Endothelial cell of umbilical vein (primary cell): Measurements from ENCODE around the gene CCDC91. TPM values are rescaled to one million over a fixed set of nuclear protein-coding genes. Genes with fewer than 3 reads are reported as not detected.

Experiments
- BruUV-seq: library from RNA; stranded (reverse); fragments of 400-500 nt; replicated peaks from 2 replicates; lab custom pipeline; 2021; lab: Mats Ljungman, UMichigan
- CTCF ChIA-PET: fragments of 300-600, 350-600 bp; sonication (Branson Sonifier 250); formaldehyde crosslinking; loops from one replicate; lab custom pipeline; 2021; ENCODE audit warnings: antibody characterized with exemption, inconsistent platforms; lab: Charles Lee
- POLR2A ChIA-PET: fragments of 300-600, 350-600 bp; sonication (Branson Sonifier 250); formaldehyde crosslinking; loops from one replicate; lab custom pipeline; 2021; ENCODE audit warnings: antibody characterized with exemption, inconsistent platforms; lab: Charles Lee
- DNase-seq: peaks from one replicate; pipeline ENCODE4 v3.0.0-alpha.2; 2011; ENCODE audit warnings: low read depth, low spot score
- FAIRE-seq: peaks from 2 replicates; lab custom pipeline; 2011; peaks lifted over from hg19 to GRCh38; lab: Jason Lieb, UNC
- H2AFZ ChIP-seq: 2 replicates; pipeline ENCODE4 v1.6.0; 2012; ENCODE audit warnings: low read depth, low read length, control low read depth, inconsistent platforms
- H3K27ac ChIP-seq: 2 replicates; pipeline ENCODE4 v1.5.1; 2011; ENCODE audit warnings: low read depth, mild to moderate bottlenecking, control low read depth, low read length, moderate library complexity; ENCODE audit not compliant: insufficient read depth
- H3K27me3 ChIP-seq, 2 experiments: 2 replicates each; pipeline versions ENCODE4 v1.6.0 to v1.6.1; 2011; ENCODE audit warnings: low read length in 2 of 2, mixed read lengths in 1 of 2; ENCODE audit not compliant: control insufficient read depth in 2 of 2, insufficient read depth in 2 of 2
- H3K36me3 ChIP-seq, 2 experiments: 2 replicates in 1 of 2; 3 replicates in 1 of 2; pipeline ENCODE4 v1.5.1; 2011; ENCODE audit warnings: low read length in 2 of 2, mild to moderate bottlenecking in 1 of 2, moderate library complexity in 1 of 2; ENCODE audit not compliant: control insufficient read depth in 2 of 2, insufficient read depth in 2 of 2; ENCODE audit errors: extremely low read depth in 1 of 2
- H3K4me1 ChIP-seq: 3 replicates; pipeline ENCODE4 v1.5.1; 2011; ENCODE audit warnings: mild to moderate bottlenecking, low read length; ENCODE audit not compliant: control insufficient read depth, insufficient read depth; ENCODE audit errors: extremely low read depth
- H3K4me2 ChIP-seq: 2 replicates; pipeline ENCODE4 v1.6.1; 2011; ENCODE audit warnings: low read length, control low read depth, mixed read lengths; ENCODE audit not compliant: insufficient read depth
- H3K4me3 ChIP-seq, 3 experiments: fragments of 200-600 bp in 1 of 3; sonication (generic), shearing (Covaris generic) in 1 of 3; replicated peaks in 1 of 3; 2 replicates each; pipeline ENCODE4 v1.5.1; 2011 to 2016; ENCODE audit warnings: control low read depth in 3 of 3, low read length in 3 of 3, mild to moderate bottlenecking in 2 of 3, inconsistent platforms in 1 of 3, low read depth in 1 of 3, moderate library complexity in 1 of 3; ENCODE audit not compliant: insufficient read depth in 1 of 3
- H3K79me2 ChIP-seq: 2 replicates; pipeline ENCODE4 v1.6.0; 2012; ENCODE audit warnings: low read length, inconsistent platforms; ENCODE audit not compliant: control insufficient read depth, insufficient read depth
- H3K9ac ChIP-seq: replicated peaks from 2 replicates; pipeline ENCODE3; 2011; ENCODE audit warnings: low read length, control low read depth; ENCODE audit not compliant: insufficient read depth; ENCODE audit errors: extremely low read depth
- H3K9me1 ChIP-seq: replicated peaks from 3 replicates; pipeline ENCODE4 v1.6.0; 2011; ENCODE audit warnings: mild to moderate bottlenecking, low read length; ENCODE audit not compliant: control insufficient read depth, insufficient read depth; ENCODE audit errors: extremely low read depth
- H3K9me3 ChIP-seq: replicated peaks from 2 replicates; pipeline ENCODE4 v1.5.1; 2012; ENCODE audit warnings: low read length, inconsistent platforms; ENCODE audit not compliant: control insufficient read depth, insufficient read depth
- H4K20me1 ChIP-seq: replicated peaks from 2 replicates; pipeline ENCODE3; 2011; ENCODE audit warnings: mild to moderate bottlenecking, low read length; ENCODE audit not compliant: control insufficient read depth, insufficient read depth; ENCODE audit errors: extremely low read depth
- CTCF ChIP-seq, 2 donors: IDR thresholded peaks; 1 replicate in 1 of 2; 2 replicates in 1 of 2; pipeline ENCODE4 v1.5.1; 2011; ENCODE audit warnings: low read length in 2 of 2, mild to moderate bottlenecking in 2 of 2, moderate library complexity in 2 of 2, control low read depth in 1 of 2, inconsistent platforms in 1 of 2, low read depth in 1 of 2; ENCODE audit not compliant: insufficient read depth in 1 of 2; ENCODE audit errors: extremely low read depth in 1 of 2
- EZH2 ChIP-seq: IDR thresholded peaks from 2 replicates; pipeline ENCODE4 v1.6.1; 2012; ENCODE audit warnings: borderline replicate concordance, low read depth, mild to moderate bottlenecking, moderate library complexity, low read length, inconsistent platforms; ENCODE audit not compliant: severe bottlenecking
- FOS ChIP-seq: IDR thresholded peaks from 2 replicates; pipeline ENCODE4 v1.6.1; 2011; ENCODE audit warnings: mild to moderate bottlenecking, low read length, moderate library complexity, borderline replicate concordance; ENCODE audit not compliant: insufficient read depth
- GATA2 ChIP-seq: IDR thresholded peaks from 2 replicates; pipeline ENCODE4 v1.7.0; 2011; ENCODE audit warnings: low read depth, mild to moderate bottlenecking, moderate library complexity, mixed read lengths, low read length; ENCODE audit not compliant: insufficient read length, insufficient read depth
- JUN ChIP-seq: IDR thresholded peaks from 2 replicates; pipeline ENCODE4 v1.6.1; 2011; ENCODE audit warnings: borderline replicate concordance, low read depth; ENCODE audit not compliant: insufficient read length, insufficient read depth
- MAX ChIP-seq: IDR thresholded peaks from 2 replicates; pipeline ENCODE4 v1.6.1; 2011; ENCODE audit not compliant: insufficient read depth, insufficient read length
- MYC ChIP-seq: IDR thresholded peaks from one replicate; pipeline ENCODE4 v1.6.1; 2011; ENCODE audit warnings: mild to moderate bottlenecking, low read depth, low read length
- POLR2A ChIP-seq: IDR thresholded peaks from 2 replicates; pipeline ENCODE4 v1.6.1; 2012; ENCODE audit warnings: low read depth, mild to moderate bottlenecking, control low read depth, low read length
- POLR2AphosphoS5 ChIP-seq: IDR thresholded peaks from 2 replicates; pipeline ENCODE4 v1.6.1; 2012; ENCODE audit warnings: low read depth, mild to moderate bottlenecking, control low read depth, low read length, moderate library complexity; ENCODE audit not compliant: insufficient read depth
- dilution Hi-C: fragments of 300-500 bp; cut with MboI; formaldehyde crosslinking; loops from one replicate; pipeline ENCODE4 v1.15.0; 2019; ENCODE audit warnings: low sequenced_read_pairs; ENCODE audit not compliant: extremely low pct_ligation_motif_present
- intact Hi-C: fragments of 100-400 bp; cut with micrococcal nuclease; formaldehyde crosslinking; loops from one replicate; pipeline ENCODE4 v1.10.0; 2022
- polyA plus RNA-seq, 4 experiments: library from polyadenylated mRNA; depleted of rRNA in 3 of 4; stranded (reverse) in 3 of 4; unstranded in 1 of 4; fragments of >200 nt; gene quantifications; 2 replicates each; pipeline versions ENCODE4 v1.2.1 to v1.2.3, GENCODE V29; 2011 to 2012; ENCODE audit warnings: missing spikeins in 1 of 4
- total RNA-seq: library from RNA; stranded (reverse); gene quantifications from 2 replicates; pipeline ENCODE4 v1.2.3, GENCODE V29; 2021

CCDC91 gene
- total and polyA plus RNA-seq, 2 donors (not counting 3 experiments of a cell fraction or from before 2014, with no cell fraction given), result 3.8 to 10.5 TPM

GRCh38 chr12:28537474-28537873, 347.2 kb downstream of the CCDC91 start:
- H3K27me3 ChIP-seq, result no peaks in the 10 kb centered on the region
- peaks cover 3% of the 10 kb centered on the region for H3K4me1 ChIP-seq
- no peak overlapping the region for H2AFZ ChIP-seq
- BruUV-seq, result no TSS peak
- ChIA-PET POLR2A (no interaction called here), CTCF (interaction anchor here (0.6 to 2.3 kb wide), 3 partner anchors 9 to 169 kb away, joined by 3 to 5 read pairs (median 3); no protein-coding TSS in a partner anchor)
- H3K9me1 ChIP-seq, result no peaks in the 10 kb centered on the region
- FAIRE-seq, result no peak
- no peak overlapping the region for H3K4me2 ChIP-seq
- H4K20me1 ChIP-seq, result no peaks in the 10 kb centered on the region
- no peak overlapping the region for H3K4me3 ChIP-seq
- no peak overlapping the region for H3K27ac ChIP-seq
- H3K79me2 ChIP-seq, result no peaks in the 10 kb centered on the region
- TF ChIP-seq POLR2A, result no peak
- no peak for DNase-seq
- no peaks in the 10 kb centered on the region for H3K9me3 ChIP-seq
- intact Hi-C loops, result no loop called here
- H3K9ac ChIP-seq, result no peak overlapping the region
- dilution Hi-C loops, result no loop called here
- H3K36me3 ChIP-seq, result no peaks in the 10 kb centered on the region

- FAIRE-seq, result no peak
- H3K9me1 ChIP-seq, result no peaks in the 10 kb centered on the region
- no peaks in the 10 kb centered on the region for H4K20me1 ChIP-seq
- no peaks in the 10 kb centered on the region for H3K27me3 ChIP-seq
- BruUV-seq, result no TSS peak
- POLR2A ChIA-PET, result no interaction called here
- H3K27ac ChIP-seq, result no peak overlapping the region
- dilution Hi-C loops (no loop called here), intact Hi-C loops (no loop called here)
- H3K79me2 ChIP-seq, result no peaks in the 10 kb centered on the region
- no peak overlapping the region for H3K9ac ChIP-seq
- H2AFZ ChIP-seq, result no peak overlapping the region
- CTCF ChIA-PET, result no interaction called here
- H3K9me3 ChIP-seq, result no peaks in the 10 kb centered on the region
- H3K36me3 ChIP-seq, result no peaks in the 10 kb centered on the region
- H3K4me3 ChIP-seq, result no peak overlapping the region
- H3K4me2 ChIP-seq, result no peak overlapping the region
- no peak for DNase-seq
- TF ChIP-seq MAX, result no peak
- no peak for TF ChIP-seq CTCF (IDR thresholded peaks at IDR 0.05; ENCODE audit: extremely low read depth in 1 of 2, insufficient read depth in 1 of 2, low read depth in 1 of 2, low read length in 2 of 2)
- no peak for TF ChIP-seq MYC
- no peak for TF ChIP-seq POLR2AphosphoS5
- no peak for TF ChIP-seq EZH2
- no peak for TF ChIP-seq GATA2
- no peak for TF ChIP-seq FOS
- no peak for TF ChIP-seq POLR2A
- no peak for TF ChIP-seq JUN
- peaks cover 3% of the 10 kb centered on the region for H3K4me1 ChIP-seq
These were observed 349.6 kb downstream of the CCDC91 start for GRCh38 chr12:28539691-28540323.
